Neural cell (in vitro differentiated cells): ENCODE results near the gene CTSG. TPM values are rescaled to one million over a fixed set of nuclear protein-coding genes. Genes with fewer than 3 reads are reported as not detected.

Experiments used
- H2AFZ ChIP-seq: fragments of 200-600, 300-800 bp; sonication (generic), shearing (Covaris generic); 2 replicates; pipeline ENCODE4 v1.6.0; 2014; ENCODE audit warnings: low read depth, mild to moderate bottlenecking, antibody characterized with exemption, low read length, moderate library complexity
- H3F3A ChIP-seq: fragments of 200-600 bp; shearing (Covaris generic); 2 replicates; pipeline ENCODE4 v1.6.1; 2016; ENCODE audit warnings: mild to moderate bottlenecking, moderate library complexity, mixed read lengths, antibody characterized with exemption, low read length; ENCODE audit not compliant: insufficient read depth, poor library complexity, severe bottlenecking
- H3K27ac ChIP-seq: fragments of 200-600, 300-800 bp; sonication (generic), shearing (Covaris generic); 2 replicates; pipeline ENCODE4 v1.5.1; 2014; ENCODE audit warnings: mild to moderate bottlenecking, low read length, moderate library complexity
- H3K27me3 ChIP-seq: fragments of 300-800, 200-600 bp; sonication (generic), shearing (Covaris generic); 2 replicates; pipeline ENCODE4 v1.6.0; 2014; ENCODE audit warnings: mild to moderate bottlenecking, low read depth, low read length, moderate library complexity; ENCODE audit not compliant: insufficient read depth
- H3K36me3 ChIP-seq: fragments of 300-800, 200-600 bp; sonication (generic), shearing (Covaris generic); 2 replicates; pipeline ENCODE4 v1.5.1; 2014; ENCODE audit warnings: mild to moderate bottlenecking, antibody characterized with exemption, low read length, moderate library complexity; ENCODE audit not compliant: insufficient read depth
- H3K4me2 ChIP-seq: fragments of 300-800, 200-600 bp; sonication (generic), shearing (Covaris generic); 2 replicates; pipeline ENCODE4 v1.6.0; 2014; ENCODE audit warnings: mild to moderate bottlenecking, low read length
- H3K4me3 ChIP-seq: fragments of 300-800, 200-600 bp; sonication (generic), shearing (Covaris generic); 2 replicates; pipeline ENCODE4 v1.5.1; 2014; ENCODE audit warnings: mild to moderate bottlenecking, low read length, moderate library complexity
- H3K79me2 ChIP-seq: fragments of 200-600 bp; shearing (Covaris generic); replicated peaks from 2 replicates; pipeline ENCODE4 v1.6.0; 2014; ENCODE audit warnings: mild to moderate bottlenecking, low read length, moderate library complexity; ENCODE audit not compliant: insufficient read depth
- H3K9ac ChIP-seq: fragments of 300-800, 200-600 bp; sonication (generic), shearing (Covaris generic); 2 replicates; pipeline ENCODE4 v1.6.1; 2016; ENCODE audit warnings: mild to moderate bottlenecking, low read length, mixed read lengths
- H3K9me2 ChIP-seq: fragments of 200-600 bp; shearing (Covaris generic); 2 replicates; pipeline ENCODE4 v1.6.1; 2016; ENCODE audit warnings: mild to moderate bottlenecking, low read length, mixed read lengths; ENCODE audit not compliant: insufficient read depth
- H3K9me3 ChIP-seq: fragments of 200-600, 300-800 bp; sonication (generic), shearing (Covaris generic); 2 replicates; pipeline ENCODE4 v1.6.1; 2016; ENCODE audit warnings: mild to moderate bottlenecking, mixed run types, low read length, moderate library complexity, mixed read lengths
- H4K20me1 ChIP-seq: fragments of 200-600 bp; shearing (Covaris generic); 2 replicates; pipeline ENCODE4 v1.6.1; 2016; ENCODE audit warnings: mild to moderate bottlenecking, mixed run types; ENCODE audit not compliant: insufficient read depth
- CTCF ChIP-seq: fragments of 450-650 bp; IDR thresholded peaks from 2 replicates; pipeline ENCODE4 v1.5.1; 2014; ENCODE audit warnings: antibody characterized with exemption, mild to moderate bottlenecking, moderate library complexity; ENCODE audit not compliant: poor library complexity, severe bottlenecking
- EP300 ChIP-seq: fragments of 450-650 bp; conservative IDR thresholded peaks from 2 replicates; pipeline ENCODE4 v1.6.1; 2014; ENCODE audit warnings: antibody characterized with exemption, mild to moderate bottlenecking, moderate library complexity; ENCODE audit not compliant: poor library complexity, severe bottlenecking
- EZH2 ChIP-seq: fragments of 200-600, 300-800 bp; shearing (Covaris generic), sonication (generic); IDR thresholded peaks from 2 replicates; pipeline ENCODE4 v1.6.1; 2014; ENCODE audit warnings: antibody characterized with exemption, low read length, borderline replicate concordance, mild to moderate bottlenecking; ENCODE audit not compliant: insufficient read depth, poor library complexity, severe bottlenecking
- MXI1 ChIP-seq: fragments of 450-650 bp; conservative IDR thresholded peaks from 2 replicates; pipeline ENCODE4 v1.6.1; 2014; ENCODE audit warnings: antibody characterized with exemption, mild to moderate bottlenecking; ENCODE audit not compliant: poor library complexity, severe bottlenecking
- POLR2AphosphoS5 ChIP-seq: IDR thresholded peaks from 2 replicates; pipeline ENCODE4 v1.6.1; 2012
- RAD21 ChIP-seq: fragments of 450-650 bp; conservative IDR thresholded peaks from 2 replicates; pipeline ENCODE4 v1.6.1; 2014; ENCODE audit warnings: antibody characterized with exemption, mild to moderate bottlenecking, moderate library complexity
- REST ChIP-seq: IDR thresholded peaks from 2 replicates; pipeline ENCODE4 v1.6.1; 2012; ENCODE audit warnings: borderline replicate concordance
- SMC3 ChIP-seq: fragments of 450-650 bp; conservative IDR thresholded peaks from 2 replicates; pipeline ENCODE4 v1.6.1; 2014; ENCODE audit warnings: antibody characterized with exemption, mild to moderate bottlenecking, moderate library complexity; ENCODE audit not compliant: poor library complexity
- TAF1 ChIP-seq: IDR thresholded peaks from 2 replicates; pipeline ENCODE4 v1.6.1; 2012; ENCODE audit warnings: low read depth
- polyA plus RNA-seq: library from polyadenylated mRNA; depleted of rRNA; stranded (reverse); fragments of >200 nt; gene quantifications from 2 replicates; pipeline ENCODE4 v1.2.3, GENCODE V29; 2014

CTSG gene
- polyA plus RNA-seq, 1 donor from 2014 or later = not detected

- TF ChIP-seq CTCF (no peak), EZH2 (no peak), REST (no peak), EP300 (no peak), RAD21 (no peak), TAF1 (no peak), SMC3 (no peak), POLR2AphosphoS5 (no peak), MXI1 (no peak)
- Histone ChIP-seq H3K9me2 (no peaks in the 10 kb centered on the region), H3K79me2 (no peaks in the 10 kb centered on the region), H3F3A (no peaks in the 10 kb centered on the region), H2AFZ (no peak overlapping the region), H4K20me1 (no peaks in the 10 kb centered on the region), H3K9ac (no peak overlapping the region), H3K4me2 (no peak overlapping the region), H3K4me3 (no peak overlapping the region), H3K27me3 (no peaks in the 10 kb centered on the region), H3K36me3 (no peaks in the 10 kb centered on the region), H3K27ac (no peak overlapping the region), H3K9me3 (no peaks in the 10 kb centered on the region)
Observed at GRCh38 chr14:24605435-24606190, 29.6 kb upstream of the CTSG start.

- H3F3A ChIP-seq = no peaks in the 10 kb centered on the region
- H3K9me3 ChIP-seq = no peaks in the 10 kb centered on the region
- H3K36me3 ChIP-seq = no peaks in the 10 kb centered on the region
- H3K27ac ChIP-seq = no peak overlapping the region
- no peak overlapping the region for H3K9ac ChIP-seq
- TF ChIP-seq POLR2AphosphoS5 = no peak
- TF ChIP-seq TAF1 = no peak
- TF ChIP-seq MXI1 = no peak
- TF ChIP-seq EZH2 = no peak
- no peak for TF ChIP-seq RAD21
- H3K9me2 ChIP-seq = no peaks in the 10 kb centered on the region
- no peaks in the 10 kb centered on the region for H3K27me3 ChIP-seq
- no peak overlapping the region for H2AFZ ChIP-seq
- no peaks in the 10 kb centered on the region for H4K20me1 ChIP-seq
- no peak overlapping the region for H3K4me3 ChIP-seq
- H3K4me2 ChIP-seq = no peak overlapping the region
- no peaks in the 10 kb centered on the region for H3K79me2 ChIP-seq
Observed at GRCh38 chr14:24597403-24597802, 21.4 kb upstream of the CTSG start.
